ENCODE measurements around the gene NRSN2.
"Not testable (repeated sequence)": the region's sequence is repeated elsewhere in the genome, so short reads cannot be mapped to it uniquely, and the experiment has no call there.

Gene NRSN2

DNA sequence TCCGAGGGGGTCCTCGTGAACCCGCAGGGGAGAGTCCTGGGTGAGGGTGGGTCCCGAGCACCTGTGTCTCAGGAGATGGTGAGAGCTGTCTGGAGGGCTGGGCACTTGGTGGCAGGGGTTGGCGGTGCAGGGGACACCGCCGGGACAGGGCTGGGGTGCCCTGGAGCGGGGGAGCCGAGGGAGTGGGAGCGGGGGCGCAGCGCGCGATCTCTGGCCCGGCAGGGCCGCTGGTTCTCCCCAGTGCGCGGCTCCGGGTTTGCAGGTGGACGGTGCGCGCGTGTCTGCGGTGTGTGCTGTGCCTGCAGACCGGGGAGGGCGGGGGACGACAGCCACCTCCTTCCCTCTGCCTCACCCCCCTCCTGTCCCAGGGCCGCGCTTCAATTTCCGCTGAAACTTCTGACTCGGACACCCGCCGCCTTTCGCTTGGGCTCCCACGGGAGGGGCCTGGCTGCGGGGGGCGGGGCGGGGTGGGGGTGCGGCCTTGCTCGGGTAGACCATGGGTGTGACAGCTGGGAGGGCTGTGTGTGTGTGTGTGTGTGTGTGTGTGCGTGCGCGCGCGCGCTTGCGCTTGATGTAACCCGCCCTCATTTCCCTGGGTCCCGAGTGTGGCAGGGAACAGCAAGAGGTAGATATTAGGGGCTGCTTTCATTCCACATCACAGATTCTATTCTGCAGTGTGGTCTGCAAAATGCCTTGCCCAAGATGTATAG is 34.8 kb downstream of the NRSN2 start:
- Mint-ChIP-seq H3K36me3 (peaks cover 13% of the 10 kb centered on the region), H3K4me1 (peaks cover 36% of the 10 kb centered on the region), H3K27ac (peak overlapping the region; percentile 88), H3K27me3 (peaks cover 5% of the 10 kb centered on the region), H3K4me3 (peak overlapping the region; percentile 77), H3K9me3 (no peaks in the 10 kb centered on the region)
- CTCF ChIA-PET = interaction anchor here (1.0 to 1.4 kb wide), 2 partner anchors 25 to 50 kb away, joined by 3 to 4 read pairs; no protein-coding TSS in a partner anchor
- peak; percentile 91 for DNase-seq

DNA sequence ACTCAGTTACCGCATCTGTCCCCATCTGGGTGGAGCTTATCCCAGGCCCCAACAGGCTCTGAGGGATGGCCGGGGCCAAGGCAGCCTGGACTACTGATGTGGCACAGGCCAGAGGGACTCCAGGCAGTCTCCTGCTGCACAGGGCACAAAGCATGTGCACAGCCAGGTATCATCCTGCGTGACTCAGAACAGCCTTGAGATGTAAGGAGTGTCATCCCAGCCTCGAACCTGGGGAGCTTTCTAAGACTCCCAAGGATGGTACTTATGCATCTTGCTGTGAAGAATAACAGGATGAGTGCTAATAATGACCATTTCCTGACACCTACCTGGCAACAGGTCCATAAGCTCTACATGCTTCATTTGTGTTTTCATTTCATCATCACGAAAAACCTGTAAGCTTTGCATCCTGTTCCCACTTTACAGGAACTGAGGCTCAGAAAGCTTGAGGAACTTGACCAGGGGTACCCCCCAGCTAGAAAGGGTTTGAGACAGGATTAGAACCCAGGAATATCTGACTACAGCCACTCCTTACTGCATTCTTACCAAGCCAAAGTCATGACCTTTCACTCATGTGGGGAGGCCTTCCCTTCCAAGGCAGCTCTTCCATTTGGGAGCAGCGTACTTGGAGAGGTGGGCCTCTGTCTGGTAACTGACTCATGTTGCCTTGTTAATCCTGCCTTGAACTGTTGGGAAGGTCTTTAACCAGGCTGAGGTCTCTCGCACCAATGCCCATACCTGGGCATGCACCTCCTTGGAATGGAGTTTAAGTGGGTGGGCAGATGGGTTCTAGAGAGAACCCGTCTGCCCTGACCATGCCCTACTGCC is 35.6 kb downstream of the NRSN2 start:
- Mint-ChIP-seq H3K9me3 (no peaks in the 10 kb centered on the region), H3K36me3 (peaks cover 15% of the 10 kb centered on the region), H3K4me3 (peak overlapping the region; percentile 77), H3K27ac (peak overlapping the region; percentile 88), H3K4me1 (peaks cover 36% of the 10 kb centered on the region), H3K27me3 (peaks cover 5% of the 10 kb centered on the region)
- CTCF ChIA-PET = interaction anchor here (0.6 to 1.4 kb wide), 3 partner anchors 25 to 96 kb away, joined by 3 to 4 read pairs (median 3); no protein-coding TSS in a partner anchor
- no peak for DNase-seq

DNA sequence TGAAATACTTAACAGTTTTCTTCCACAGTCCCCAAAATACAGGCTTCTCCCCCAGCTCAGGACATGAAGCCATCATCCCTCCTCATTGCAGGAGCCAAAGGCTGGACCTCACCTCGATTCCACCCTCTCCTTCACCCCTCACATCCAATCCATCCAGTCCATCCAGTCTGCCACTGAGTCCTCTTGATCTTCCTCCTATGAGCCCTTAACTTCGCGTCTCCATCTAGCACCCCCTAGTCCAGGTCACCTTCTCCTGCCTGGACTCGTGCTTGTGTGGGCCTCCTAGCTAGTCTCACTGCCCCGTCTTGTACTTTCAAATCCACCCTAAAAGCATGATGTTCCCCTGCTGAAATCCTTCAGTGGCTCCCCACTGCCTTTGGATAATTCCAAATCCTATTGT is 37.0 kb downstream of the NRSN2 start:
- Mint-ChIP-seq H3K4me1 (peaks cover 34% of the 10 kb centered on the region), H3K9me3 (no peaks in the 10 kb centered on the region), H3K36me3 (peaks cover 29% of the 10 kb centered on the region), H3K27me3 (no peaks in the 10 kb centered on the region), H3K27ac (no peak overlapping the region), H3K4me3 (no peak overlapping the region)
- DNase-seq = no peak
- CTCF ChIA-PET = no interaction called here

DNA sequence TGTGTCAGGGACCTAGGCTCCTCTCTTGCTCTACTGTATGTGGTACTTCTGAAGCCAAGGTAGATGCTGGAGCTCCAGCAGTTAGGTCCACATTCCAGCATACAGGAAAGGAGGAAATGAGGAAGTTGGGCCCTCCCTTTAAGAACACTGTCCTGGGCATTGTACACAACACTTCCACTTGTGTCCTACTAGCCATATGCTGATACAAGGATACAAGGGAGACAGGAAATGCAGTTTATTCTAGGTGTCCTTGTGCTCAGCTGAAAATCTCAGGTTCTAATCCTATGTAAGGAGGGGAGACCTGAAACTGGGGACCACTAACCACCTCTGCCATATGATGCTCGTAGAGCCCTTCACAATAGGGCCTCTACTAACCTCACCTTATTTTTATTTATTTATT is 37.8 kb downstream of the NRSN2 start:
- Mint-ChIP-seq H3K4me1 (peaks cover 28% of the 10 kb centered on the region), H3K27ac (no peak overlapping the region), H3K27me3 (no peaks in the 10 kb centered on the region), H3K9me3 (no peaks in the 10 kb centered on the region), H3K4me3 (no peak overlapping the region), H3K36me3 (peaks cover 33% of the 10 kb centered on the region)
- no peak for DNase-seq
- CTCF ChIA-PET = no interaction called here

DNA sequence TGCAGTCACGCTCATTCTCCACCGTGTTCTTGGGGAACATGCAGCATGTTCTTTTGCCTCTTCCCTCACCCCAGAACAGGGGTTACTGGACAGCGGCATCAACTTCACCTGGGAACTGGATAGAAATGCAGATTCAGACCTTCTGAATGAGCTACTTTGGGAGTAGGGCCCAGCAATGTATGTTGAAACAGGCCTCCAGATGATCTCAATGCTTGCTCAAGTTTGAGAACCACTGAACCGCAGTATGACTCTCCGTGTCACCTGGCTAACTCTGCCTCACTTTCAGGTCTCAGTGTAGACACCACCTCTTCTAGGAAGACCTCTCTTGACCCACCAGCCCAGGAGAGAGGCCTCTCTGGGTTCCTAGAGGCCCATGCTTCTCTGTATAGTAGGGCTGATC is 38.5 kb downstream of the NRSN2 start:
- no peak for DNase-seq
- Mint-ChIP-seq H3K27me3 (no peaks in the 10 kb centered on the region), H3K4me1 (peaks cover 25% of the 10 kb centered on the region), H3K4me3 (no peak overlapping the region), H3K9me3 (no peaks in the 10 kb centered on the region), H3K36me3 (peaks cover 38% of the 10 kb centered on the region), H3K27ac (no peak overlapping the region)
- CTCF ChIA-PET = interaction anchor here (1.0 kb wide), 1 partner anchor 46 kb away, joined by 6 read pairs; no protein-coding TSS in a partner anchor

DNA sequence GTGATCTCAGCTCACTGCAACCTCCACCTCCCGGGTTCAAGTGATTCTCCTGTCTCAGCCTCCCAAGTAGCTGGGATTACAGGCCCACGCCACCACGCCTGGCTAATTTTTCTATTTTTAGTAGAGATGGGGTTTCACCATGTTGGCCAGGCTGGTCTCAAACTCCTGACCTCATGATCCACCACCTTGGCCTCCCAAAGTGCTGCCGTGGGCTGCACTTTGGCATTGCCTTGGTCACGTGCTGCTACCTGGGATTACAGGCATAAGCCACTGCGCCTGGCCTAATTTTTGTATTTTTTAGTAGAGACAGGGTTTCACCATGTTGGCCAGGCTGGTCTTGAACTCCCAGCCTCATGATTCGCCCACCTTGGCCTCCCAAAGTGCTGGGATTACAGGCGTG is 39.7 kb downstream of the NRSN2 start:
- H3K27me3 Mint-ChIP-seq, H3K9me3 Mint-ChIP-seq, DNase-seq, H3K4me3 Mint-ChIP-seq, H3K27ac Mint-ChIP-seq: not testable (repeated sequence)
- Mint-ChIP-seq H3K36me3 (peaks cover 46% of the 10 kb centered on the region), H3K4me1 (peaks cover 25% of the 10 kb centered on the region)
- CTCF ChIA-PET = interaction anchor here (0.8 to 1.0 kb wide), 2 partner anchors 31 to 45 kb away, joined by 3 to 6 read pairs; no protein-coding TSS in a partner anchor

DNA sequence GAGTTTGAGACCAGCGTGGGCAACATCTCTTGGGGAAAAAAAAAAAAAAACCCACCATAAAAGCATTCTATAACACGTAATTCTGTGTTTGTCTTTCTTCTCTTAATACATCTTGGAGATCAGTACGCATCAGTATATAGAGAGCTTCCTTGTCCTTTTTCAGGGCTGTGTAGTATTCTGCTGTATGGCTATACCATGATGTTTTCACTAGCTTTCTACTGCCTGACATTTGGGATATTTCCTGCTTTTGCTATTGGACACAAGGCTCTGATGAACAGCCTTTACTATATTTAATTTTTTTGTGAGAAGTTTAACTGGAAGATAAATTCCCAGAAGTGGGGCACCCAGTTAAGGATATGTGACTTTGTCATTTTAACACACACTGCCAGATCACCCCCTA is 40.6 kb downstream of the NRSN2 start:
- no peak for DNase-seq
- H3K4me3 Mint-ChIP-seq = no peak overlapping the region
- H3K27ac Mint-ChIP-seq = no peak overlapping the region

DNA sequence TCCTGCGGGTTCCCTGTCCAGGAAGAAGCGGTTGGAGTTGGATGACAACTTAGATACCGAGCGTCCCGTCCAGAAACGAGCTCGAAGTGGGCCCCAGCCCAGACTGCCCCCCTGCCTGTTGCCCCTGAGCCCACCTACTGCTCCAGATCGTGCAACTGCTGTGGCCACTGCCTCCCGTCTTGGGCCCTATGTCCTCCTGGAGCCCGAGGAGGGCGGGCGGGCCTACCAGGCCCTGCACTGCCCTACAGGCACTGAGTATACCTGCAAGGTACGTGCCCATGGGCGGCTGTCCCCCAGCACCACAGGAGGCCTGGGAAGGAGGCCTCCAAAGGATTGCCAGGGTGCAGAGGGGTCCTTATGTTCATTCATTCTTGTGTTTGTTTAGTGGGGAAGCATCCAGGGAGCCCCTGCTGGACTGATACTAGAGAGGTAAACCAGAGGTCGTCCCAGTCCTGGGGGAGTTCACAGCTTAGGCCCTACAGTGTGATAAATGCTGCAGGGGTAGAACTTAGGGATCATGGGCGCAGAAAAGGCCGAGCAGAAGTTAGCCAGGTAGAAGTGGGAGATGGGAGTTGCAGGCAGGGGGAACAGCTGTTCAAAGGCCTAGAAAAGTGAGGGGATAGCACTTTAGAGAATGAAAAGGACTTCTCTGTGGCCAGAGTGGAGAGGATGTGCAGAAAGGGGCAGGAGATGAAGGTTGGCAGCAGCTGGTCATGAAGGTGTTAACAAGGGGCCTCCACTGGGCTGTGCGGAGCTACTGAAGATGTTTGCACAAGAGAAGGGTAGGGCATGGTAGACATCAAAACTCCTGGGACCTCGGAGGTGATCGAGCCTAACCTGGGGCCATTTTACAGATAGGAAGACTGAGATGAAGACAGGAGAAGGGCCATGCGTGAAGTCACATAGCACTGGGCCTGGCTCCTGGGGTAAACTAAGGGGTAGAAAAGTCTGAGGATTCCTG is 41.4 kb downstream of the NRSN2 start:
- CTCF ChIA-PET = interaction anchor here (0.5 kb wide), 1 partner anchor 158 kb away, joined by 4 read pairs; no protein-coding TSS in a partner anchor

More for the DNA sequence above, 40.6 kb downstream of the NRSN2 start:
- Mint-ChIP-seq H3K27me3 (no peaks in the 10 kb centered on the region), H3K4me1 (peaks cover 19% of the 10 kb centered on the region), H3K9me3 (no peaks in the 10 kb centered on the region), H3K36me3 (peaks cover 52% of the 10 kb centered on the region)
- CTCF ChIA-PET = interaction anchor here (0.8 kb wide), 1 partner anchor 32 kb away, joined by 3 read pairs; no protein-coding TSS in a partner anchor

DNA sequence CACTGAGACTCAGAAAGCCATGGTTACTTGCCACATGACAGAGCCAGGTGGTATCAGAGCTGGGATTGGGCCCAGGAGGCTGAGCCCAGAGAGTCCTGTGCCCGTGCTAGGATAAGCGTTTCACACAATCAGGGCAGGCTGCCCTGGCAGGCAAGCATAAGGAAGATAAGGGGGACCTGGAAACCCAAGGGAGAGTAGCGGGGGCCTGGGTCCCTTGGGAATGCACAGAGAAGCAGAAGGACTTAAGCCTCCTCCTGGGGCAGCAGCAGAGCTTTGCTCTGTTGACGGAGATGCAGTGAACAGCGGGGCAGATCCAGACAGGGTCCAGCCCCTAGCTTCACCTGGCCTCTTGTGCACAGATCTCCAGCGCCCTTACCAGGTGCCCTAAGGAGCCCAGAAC is 42.3 kb downstream of the NRSN2 start:
- no peak for DNase-seq
- Mint-ChIP-seq H3K4me3 (no peak overlapping the region), H3K36me3 (peaks cover 61% of the 10 kb centered on the region), H3K4me1 (peaks cover 5% of the 10 kb centered on the region), H3K9me3 (no peaks in the 10 kb centered on the region), H3K27me3 (no peaks in the 10 kb centered on the region), H3K27ac (no peak overlapping the region)
- CTCF ChIA-PET = interaction anchor here (0.5 kb wide), 1 partner anchor 158 kb away, joined by 4 read pairs; no protein-coding TSS in a partner anchor

More for the DNA sequence above, 41.4 kb downstream of the NRSN2 start:
- Mint-ChIP-seq H3K27me3 (no peaks in the 10 kb centered on the region), H3K27ac (peak overlapping the region; percentile 56), H3K36me3 (peaks cover 60% of the 10 kb centered on the region), H3K4me1 (peaks cover 11% of the 10 kb centered on the region), H3K4me3 (no peak overlapping the region), H3K9me3 (no peaks in the 10 kb centered on the region)
- no peak for DNase-seq

DNA sequence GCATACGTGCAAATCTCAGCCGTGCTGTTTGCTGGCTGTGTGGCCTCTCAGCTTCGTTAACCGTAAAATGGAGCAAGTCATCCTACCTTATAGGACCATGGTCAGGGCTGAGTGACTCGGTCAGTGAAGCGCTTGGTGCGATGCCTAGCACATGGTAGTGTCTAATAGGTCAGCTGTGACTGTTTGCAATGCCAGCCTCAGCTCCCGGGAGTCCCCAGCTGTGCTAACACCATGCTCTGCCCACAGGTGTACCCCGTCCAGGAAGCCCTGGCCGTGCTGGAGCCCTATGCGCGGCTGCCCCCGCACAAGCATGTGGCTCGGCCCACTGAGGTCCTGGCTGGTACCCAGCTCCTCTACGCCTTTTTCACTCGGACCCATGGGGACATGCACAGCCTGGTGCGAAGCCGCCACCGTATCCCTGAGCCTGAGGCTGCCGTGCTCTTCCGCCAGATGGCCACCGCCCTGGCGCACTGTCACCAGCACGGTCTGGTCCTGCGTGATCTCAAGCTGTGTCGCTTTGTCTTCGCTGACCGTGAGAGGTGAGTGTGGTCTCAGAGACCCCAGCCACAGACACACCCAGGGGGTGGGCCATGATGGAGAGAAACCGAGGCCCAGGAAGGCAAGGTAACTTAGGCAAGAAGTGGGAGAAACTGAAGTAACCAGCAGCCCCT is 44.3 kb downstream of the NRSN2 start:
- CTCF ChIA-PET = no interaction called here
- DNase-seq = no peak
- Mint-ChIP-seq H3K9me3 (no peaks in the 10 kb centered on the region), H3K4me3 (no peak overlapping the region), H3K27me3 (no peaks in the 10 kb centered on the region), H3K36me3 (peaks cover 62% of the 10 kb centered on the region), H3K27ac (no peak overlapping the region), H3K4me1 (no peaks in the 10 kb centered on the region)

DNA sequence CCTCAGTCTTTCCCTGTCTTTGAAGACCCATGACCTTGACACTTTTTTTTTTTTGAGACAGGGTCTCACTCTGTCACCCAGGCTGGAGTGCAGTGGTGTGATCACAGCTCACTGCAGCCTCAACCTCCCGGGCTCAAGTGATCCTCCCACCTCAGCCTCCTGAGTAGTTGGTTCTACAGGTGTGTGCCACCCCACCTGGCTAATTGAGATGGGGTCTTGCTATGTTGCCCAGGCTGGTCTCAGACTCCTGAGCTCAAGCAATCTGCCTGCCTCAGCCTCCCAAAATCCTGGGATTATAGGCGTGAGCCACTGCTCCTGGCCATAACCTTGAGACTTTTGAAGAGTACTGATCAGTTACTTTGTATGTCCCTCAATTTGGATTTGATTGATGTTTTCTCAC is 46.4 kb downstream of the NRSN2 start:
- CTCF ChIA-PET, H3K27me3 Mint-ChIP-seq, H3K27ac Mint-ChIP-seq, H3K9me3 Mint-ChIP-seq, H3K4me1 Mint-ChIP-seq, DNase-seq, H3K4me3 Mint-ChIP-seq: not testable (repeated sequence)
- H3K36me3 Mint-ChIP-seq = peaks cover 65% of the 10 kb centered on the region

DNA sequence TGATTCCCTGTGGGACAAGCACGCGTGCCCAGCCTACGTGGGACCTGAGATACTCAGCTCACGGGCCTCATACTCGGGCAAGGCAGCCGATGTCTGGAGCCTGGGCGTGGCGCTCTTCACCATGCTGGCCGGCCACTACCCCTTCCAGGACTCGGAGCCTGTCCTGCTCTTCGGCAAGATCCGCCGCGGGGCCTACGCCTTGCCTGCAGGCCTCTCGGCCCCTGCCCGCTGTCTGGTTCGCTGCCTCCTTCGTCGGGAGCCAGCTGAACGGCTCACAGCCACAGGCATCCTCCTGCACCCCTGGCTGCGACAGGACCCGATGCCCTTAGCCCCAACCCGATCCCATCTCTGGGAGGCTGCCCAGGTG is 49.3 kb downstream of the NRSN2 start:
- H3K4me1 Mint-ChIP-seq = peaks cover 9% of the 10 kb centered on the region
- DNase-seq = no peak
- H3K27me3 Mint-ChIP-seq = no peaks in the 10 kb centered on the region
- CTCF ChIA-PET = no interaction called here
- H3K9me3 Mint-ChIP-seq = no peaks in the 10 kb centered on the region
- peaks cover 50% of the 10 kb centered on the region for H3K36me3 Mint-ChIP-seq
- no peak overlapping the region for H3K27ac Mint-ChIP-seq
- H3K4me3 Mint-ChIP-seq = no peak overlapping the region

DNA sequence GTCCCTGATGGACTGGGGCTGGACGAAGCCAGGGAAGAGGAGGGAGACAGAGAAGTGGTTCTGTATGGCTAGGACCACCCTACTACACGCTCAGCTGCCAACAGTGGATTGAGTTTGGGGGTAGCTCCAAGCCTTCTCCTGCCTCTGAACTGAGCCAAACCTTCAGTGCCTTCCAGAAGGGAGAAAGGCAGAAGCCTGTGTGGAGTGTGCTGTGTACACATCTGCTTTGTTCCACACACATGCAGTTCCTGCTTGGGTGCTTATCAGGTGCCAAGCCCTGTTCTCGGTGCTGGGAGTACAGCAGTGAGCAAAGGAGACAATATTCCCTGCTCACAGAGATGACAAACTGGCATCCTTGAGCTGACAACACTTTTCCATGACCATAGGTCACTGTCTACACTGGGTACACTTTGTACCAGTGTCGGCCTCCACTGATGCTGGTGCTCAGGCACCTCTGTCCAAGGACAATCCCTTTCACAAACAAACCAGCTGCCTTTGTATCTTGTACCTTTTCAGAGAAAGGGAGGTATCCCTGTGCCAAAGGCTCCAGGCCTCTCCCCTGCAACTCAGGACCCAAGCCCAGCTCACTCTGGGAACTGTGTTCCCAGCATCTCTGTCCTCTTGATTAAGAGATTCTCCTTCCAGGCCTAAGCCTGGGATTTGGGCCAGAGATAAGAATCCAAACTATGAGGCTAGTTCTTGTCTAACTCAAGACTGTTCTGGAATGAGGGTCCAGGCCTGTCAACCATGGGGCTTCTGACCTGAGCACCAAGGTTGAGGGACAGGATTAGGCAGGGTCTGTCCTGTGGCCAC is 49.9 kb downstream of the NRSN2 start:
- Mint-ChIP-seq H3K4me3 (no peak overlapping the region), H3K27ac (no peak overlapping the region), H3K36me3 (peaks cover 46% of the 10 kb centered on the region), H3K4me1 (peaks cover 12% of the 10 kb centered on the region), H3K27me3 (no peaks in the 10 kb centered on the region), H3K9me3 (no peaks in the 10 kb centered on the region)
- no peak for DNase-seq
- CTCF ChIA-PET = no interaction called here

Measured in activated naive CD4-positive, alpha-beta T cell treated with anti-CD3 and anti-CD28 coated beads, Interleukin-2, amount 10 ng/mL, durations not matched to agents 7 days and 5 days (primary cell).